Hematopoietic multipotent progenitor cell treated with erythropoietin and hydrocortisone succinate and interleukin-3 and kit ligand, for 15 days (in vitro differentiated cells): ENCODE data around the gene IDS.
"Not testable (repeated sequence)": the region's sequence is repeated elsewhere in the genome, so short reads cannot be mapped to it uniquely, and the experiment has no call there.

Source experiments
- DNase-seq: peaks from one replicate; pipeline ENCODE4 v3.0.0-alpha.2; 2015; ENCODE audit warnings: low spot score

IDS gene

DNA sequence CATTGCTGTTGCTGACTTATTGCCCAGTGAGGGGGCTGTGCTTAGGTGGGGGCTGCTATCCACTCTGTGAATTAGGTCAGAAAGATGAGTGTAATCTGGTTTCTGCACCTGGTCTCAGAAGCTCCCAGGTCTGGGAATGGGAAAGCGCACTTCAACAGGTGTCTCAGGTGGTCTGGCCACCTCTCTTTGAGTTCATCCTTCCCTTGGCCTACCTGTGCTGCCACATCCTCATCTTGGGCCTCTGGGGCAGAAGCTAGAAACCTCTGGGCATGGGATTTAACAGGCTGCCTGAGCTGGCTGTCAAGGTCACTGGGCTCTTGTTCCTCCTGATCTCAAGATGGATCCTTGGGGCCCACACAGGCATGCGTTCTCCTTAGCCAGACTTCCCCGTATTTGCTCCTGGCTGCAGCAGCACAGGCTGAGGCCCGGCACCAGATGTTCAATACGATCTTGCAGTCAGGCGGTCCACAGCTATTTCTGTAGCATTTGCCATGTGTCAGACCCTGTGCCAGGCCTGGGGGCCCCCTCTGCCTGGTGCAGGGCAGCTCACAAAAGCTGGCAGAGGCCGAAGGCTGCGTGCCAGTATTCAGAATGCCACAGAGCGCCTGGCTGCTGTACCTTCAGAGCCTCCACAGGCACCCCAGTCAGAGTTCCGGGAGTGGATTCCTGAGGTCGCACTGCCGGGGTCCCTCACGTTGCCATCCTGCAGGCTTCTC is 21.4 kb upstream of the IDS start:
- not testable (repeated sequence) for DNase-seq

DNA sequence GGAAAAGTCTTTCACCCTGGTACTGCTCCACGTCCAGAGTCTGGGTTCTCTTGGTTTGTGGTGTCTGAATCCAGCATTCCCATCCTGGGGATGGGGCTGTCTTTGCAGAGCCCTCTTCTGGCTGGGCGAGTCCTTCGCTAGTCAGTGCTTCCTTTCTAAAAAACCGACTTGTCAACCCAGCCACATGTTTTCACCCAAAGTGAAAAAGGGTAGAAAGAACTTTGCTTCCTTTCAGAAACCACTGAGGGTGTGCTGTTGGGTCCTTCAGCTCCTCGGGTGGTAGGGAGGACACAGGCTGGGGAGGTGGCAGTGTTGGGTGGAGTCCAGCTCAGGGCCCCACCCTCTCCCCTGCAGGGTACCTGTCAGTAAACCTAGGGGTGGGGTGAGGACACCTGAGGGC is 20.8 kb upstream of the IDS start:
- not testable (repeated sequence) for DNase-seq

DNA sequence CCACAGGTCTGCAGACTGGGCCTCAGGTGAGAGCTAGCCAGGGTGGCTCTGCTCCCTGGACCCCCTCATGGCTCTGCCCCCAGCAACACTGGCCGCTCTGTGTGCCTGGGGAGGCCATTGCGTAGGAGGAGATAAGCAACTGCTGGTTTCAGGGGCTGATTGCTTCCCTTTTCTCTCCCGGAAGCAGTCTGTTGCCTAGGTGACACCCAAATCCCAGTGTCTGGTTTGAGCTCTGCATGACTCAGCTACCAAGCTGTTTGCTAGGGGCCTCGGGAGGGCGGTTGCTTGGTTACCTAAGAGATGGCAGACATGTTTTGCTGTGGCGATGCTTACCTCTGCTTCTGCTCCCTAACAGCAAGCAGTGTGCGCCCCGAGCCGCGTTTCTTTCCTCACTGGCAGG is 20.3 kb upstream of the IDS start:
- peak; percentile 27 for DNase-seq

DNA sequence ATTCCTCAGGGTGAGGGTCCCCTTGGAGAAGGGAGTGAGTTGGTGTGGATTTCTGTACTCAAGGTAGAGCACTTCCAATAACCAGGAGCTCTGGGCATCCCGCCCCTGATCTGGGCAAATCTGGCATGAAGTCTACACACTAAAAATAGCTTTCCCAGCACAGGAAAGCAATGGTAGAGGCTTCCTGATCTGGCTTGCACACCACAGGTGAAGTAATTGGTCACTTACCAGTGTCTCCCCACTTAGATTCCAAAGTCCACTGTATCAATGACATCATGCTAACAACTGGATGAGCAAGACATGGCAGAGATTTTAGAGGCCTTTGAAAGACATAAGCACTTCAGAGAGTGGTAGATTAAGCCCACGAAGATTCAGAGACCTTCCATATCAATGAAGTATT is 17.8 kb upstream of the IDS start:
- DNase-seq = no peak

DNA sequence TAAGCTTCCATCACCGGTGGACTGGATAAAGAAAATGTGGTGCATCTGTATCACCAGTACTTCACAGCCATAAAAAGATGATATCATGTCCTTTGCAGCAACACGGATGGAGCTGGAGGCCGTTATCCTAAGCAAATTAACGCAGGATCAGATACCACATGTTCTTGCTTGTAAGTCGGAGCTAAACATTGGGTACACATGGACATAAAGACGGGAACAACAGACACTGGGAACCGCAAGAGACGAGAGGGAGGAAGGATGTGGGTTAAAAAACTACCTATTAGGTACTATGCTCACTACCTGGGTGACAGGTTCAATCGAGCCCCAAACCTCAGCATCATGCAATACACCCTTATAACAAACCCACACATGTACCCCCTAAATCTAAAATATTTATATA is 16.3 kb upstream of the IDS start:
- DNase-seq = no peak

DNA sequence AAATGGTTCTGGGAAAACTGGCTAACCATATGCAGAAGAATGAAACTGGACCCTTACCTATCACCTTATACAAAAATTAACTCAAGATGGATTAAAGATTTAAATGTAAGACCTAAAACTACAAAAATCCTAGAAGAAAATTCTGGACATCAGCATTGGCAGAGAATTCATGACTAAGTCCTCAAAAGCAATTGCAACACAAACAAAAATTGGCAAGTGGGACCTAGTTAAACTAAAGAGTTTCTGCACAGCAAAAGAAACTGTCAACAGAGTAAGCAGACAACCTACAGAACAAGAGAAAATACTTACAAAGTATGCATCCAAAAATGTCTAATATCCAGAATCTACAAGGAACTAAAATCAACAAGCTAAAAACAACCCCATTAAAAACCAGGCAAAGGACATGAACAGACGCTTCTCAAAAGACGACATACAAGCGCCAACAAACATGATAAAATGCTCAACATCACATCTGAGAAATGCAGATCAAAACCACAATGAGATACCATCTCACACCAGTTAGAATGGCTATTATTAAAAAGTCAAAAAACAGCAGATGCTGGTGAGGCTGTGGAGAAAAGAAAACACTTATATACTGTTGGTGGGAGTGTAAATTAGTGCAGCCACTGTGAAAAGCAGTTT is 15.7 kb upstream of the IDS start:
- DNase-seq = not testable (repeated sequence)

DNA sequence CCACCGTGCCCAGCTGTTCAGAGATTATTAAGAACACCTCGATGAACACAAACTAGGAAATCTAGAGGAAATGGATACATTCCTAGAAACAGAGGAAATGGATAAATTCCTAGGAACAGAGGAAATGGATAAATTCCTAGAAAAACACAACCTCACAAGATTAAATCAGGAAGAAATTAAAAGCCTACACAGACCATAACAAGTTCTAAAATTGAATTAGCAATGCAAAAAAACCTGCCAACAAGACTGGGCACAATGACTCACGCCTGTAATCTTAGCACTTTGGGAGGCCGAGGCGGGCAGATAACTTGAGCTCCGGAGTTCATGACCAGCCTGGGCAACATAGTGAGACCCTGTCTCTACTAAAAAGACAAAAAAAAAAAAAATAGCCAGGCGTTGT is 13.1 kb upstream of the IDS start:
- peak; percentile 2 for DNase-seq

DNA sequence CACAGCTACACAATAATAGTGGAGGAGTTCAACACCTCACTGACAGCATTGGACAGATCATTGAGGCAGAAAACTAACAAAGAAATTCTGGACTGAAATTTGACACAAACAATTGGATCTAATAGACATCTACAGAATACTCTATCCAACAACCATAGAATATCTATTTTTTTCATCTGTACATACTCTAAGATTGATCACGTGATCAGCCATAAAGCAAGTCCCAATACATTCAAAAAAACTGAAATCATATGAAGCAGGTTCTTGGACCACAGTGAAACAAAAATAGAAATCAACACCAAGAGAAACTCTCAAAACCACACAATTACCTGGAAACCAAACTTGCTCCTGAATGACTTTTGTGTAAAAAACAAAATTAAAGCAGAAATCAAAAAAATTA is 12.2 kb upstream of the IDS start:
- no peak for DNase-seq

DNA sequence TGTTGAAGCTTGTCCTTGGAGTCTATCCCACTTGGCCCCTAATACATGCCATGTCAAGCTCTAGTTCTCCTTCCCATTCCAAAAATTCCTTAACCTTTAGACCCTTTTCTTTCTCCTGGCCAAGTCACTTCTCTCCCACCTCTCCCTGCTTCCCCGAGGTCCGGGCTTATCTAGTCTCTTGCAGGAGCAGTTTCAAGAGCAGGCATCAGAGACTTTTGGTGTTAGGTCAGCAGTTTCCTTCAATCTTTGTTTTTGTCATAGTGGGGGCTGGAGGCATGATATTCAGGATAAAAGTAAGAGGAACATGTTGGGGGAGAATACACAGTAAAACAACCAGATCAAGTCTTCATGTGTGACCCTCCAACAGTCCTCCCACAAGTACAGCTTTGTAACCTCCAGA is 11.5 kb upstream of the IDS start:
- no peak for DNase-seq

DNA sequence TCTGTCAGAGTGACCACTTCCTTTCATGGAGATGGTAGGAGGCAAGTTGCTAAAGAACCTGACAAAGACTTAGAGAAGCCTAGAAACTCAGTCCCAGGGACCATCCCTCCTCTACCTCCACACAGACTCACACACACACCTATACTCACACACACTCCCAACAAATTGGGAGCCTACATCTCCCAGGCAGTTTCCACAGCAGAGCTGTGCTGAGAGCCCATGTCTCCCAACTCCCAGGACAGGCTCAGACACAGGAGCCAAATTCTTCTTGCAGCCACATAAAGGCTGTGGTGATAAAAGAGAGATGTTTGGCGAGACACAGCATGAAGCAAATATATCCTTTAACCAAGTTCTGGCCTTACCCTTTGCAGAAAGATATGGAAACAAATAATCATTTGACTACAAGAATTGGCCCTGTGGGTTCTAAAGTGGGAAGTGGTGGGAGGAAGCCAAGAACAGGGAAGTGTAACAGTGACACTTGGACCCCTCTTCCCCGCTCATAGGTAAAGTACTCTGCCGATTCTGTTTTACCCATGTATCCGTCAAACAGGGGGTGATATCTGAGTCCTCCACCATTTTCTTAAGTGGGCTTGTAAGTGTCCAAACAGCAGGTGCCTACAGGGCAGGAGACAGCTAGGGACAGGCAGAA is 11.0 kb upstream of the IDS start:
- DNase-seq = no peak

DNA sequence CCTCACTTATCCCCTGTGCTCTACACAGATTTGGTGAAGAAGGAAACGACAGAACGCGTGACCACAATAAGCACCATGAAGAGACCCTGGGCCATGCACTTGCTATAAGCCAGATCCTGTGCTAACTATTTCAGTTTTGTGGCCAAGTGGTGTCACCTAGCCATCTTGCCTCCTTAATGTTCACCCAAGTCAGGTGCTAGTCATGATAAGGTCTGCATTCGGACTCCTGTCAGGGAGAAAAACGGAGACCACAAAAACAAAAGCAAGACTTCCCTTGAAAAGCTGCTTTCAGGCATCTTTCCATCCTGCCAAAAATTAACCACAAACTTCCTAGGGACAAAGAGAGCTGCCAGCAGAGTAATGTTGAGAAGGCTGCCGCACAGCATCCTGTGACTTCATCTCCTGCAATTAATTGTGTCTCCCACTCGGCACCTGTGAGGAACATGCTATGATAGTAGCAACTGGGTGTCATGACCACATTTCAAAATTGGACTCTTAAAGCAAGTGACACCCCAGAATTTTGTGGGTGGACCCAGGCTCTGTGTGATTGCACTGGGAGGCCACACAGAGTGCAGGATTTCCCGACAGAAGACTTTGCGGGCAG is 8.8 kb upstream of the IDS start:
- no peak for DNase-seq

DNA sequence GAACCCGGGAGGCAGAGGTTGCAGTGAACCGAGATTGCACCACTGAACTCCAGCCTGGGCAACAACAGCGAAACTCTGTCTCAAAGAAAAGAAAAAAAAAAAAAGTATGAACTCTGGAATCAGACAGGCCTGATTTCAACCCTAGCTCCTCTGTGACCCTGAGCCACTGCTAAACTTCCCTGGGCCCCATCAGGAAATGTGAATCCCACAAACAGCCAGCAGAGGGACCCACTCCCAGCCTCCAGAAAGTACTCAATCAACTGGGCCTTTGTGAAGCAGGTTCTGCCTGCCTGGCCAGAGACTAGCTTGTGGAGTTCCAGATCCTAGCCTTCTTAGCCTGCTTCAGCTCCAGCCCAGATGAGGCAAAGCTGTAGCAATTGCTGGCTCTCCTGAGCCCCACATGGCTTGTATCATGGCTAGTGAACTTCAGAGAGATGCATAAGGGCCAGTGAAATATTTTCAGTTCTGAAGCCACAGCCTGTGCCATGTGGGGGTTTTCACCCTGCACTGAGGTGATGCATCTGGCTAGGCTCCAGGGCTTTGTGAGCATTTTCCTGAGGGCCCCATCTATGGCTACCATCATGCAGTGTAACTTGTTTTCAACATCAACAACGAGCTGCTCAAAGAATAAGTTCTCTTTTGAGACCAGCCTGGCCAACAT is 7.2 kb upstream of the IDS start:
- DNase-seq = peak; percentile 50

DNA sequence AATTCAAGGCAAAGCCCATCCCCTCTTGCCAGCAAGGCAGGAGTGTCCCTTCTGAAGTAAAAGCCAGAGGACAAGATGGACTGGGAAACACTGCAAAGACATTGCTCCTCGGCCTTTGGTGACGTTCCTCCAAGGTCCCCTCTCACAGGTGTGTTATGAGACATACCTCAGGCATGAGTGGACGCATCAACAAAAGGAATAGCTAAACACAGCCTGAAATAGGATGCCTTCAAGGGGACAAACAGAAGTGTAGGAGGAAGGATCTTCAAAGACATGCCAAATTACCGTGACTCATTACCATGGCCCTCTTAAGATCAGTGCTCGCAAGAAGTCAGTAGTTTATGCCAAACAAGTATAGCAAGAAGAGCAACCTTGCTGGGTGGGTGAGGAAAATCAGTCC is 6.0 kb upstream of the IDS start:
- DNase-seq = no peak

DNA sequence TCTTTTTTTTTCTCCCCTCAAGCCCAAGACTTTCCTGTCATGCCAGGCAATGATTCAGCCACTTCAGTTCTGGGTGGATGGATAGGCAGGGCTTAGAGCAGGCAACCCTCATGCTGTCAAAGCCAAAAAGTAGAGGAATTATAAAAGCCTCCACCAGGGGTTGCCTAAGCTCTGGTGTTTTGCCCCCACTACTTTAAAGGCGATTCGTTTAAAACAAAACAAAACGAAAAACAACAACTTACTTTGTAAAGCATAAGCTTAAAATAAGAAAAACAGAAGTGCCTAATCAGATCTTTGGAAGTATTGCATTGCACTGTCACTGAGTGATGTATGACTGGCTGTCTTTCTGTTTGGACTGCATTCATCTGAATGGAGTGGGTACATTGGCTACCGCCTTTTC is 5.3 kb upstream of the IDS start:
- DNase-seq = peak; percentile 2

DNA sequence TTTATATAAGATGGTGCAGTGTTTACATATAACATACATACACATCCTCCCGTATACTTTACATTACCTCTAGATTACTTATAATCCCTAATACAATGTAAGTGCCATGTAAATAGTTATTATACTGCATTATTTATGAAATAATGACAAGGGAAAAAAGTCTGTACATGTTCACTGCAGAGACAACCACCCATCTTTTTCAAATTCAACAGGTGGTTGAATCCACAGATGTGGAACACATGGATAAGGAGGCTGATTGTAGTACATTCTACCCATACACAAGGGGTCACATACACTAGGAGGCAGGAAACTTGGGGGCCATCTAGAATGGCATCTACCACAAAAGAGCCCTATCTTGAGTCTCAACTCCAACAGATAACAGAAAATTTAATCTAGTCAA is 3.4 kb upstream of the IDS start:
- DNase-seq = no peak

DNA sequence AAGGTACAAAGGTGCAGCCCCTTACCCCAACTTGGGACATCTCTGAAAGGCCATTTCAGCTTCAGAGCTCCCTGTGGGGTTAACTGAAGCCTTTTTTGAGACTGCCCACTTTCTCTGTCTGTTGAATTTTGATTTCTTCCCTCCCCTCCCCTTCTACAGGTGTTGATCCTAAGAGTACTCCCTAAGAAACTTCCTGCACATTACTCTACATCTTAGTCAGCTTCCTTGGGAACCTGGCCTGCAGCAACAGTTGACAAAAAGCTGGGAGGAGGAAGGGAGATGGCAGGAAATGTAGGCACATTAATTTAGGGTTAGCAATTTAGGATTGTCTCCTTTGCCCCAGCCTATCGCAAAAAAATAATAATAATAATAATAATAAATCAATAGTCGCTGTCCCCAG is 1.2 kb upstream of the IDS start:
- no peak for DNase-seq

DNA sequence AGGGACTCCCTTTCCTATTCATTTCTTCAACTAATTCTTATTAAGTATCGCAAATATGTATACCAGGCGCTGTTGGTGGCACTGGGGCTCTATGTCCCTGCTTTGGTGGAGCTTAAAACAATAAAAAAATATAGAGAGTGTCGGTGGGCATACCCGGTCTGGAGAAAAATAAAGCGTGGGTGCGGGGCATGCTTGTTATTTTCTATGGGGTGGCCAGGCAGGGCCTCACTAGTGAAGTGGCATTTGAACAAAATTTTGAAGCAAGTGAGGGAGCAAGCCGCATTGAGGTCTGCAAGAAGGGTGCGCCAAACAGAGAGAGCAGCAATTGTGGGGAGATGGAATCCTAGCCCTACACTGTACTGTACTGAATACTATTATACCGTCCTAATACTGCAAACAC is 565 bp upstream of the IDS start:
- no peak for DNase-seq

DNA sequence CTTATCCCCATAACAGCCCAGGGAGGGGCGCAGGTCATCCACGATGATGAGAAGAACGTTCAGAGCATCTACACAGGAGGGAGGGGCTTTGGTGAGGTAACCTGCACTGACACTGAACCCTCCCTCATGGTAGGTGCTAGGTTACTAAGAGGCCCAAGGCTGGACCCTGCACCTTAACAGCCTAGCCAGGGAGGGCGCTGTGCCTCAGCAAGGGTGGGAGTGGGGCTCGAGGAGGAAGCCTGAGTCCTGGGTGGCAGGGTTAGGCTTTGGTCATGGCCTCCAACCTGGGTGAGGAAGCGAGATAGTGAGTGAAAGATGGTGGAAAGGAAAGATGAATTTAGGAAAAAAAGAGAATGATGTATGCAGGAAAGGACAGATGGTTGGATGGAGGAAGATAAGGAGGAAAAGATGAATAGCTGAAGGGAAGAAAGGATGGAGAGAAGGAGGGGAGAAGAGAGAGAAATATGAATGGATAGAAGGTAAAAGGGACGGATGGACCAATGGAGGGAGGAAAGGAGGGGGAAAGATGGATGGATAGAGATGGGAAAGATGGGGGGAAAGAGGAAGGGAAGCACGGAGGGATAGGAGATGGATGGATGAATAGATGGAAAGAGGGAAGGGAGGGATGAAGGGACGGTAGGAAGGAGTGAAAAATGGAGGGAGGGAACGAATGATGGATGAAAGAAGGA is 736 bp downstream of the IDS start:
- peak; percentile 10 for DNase-seq

DNA sequence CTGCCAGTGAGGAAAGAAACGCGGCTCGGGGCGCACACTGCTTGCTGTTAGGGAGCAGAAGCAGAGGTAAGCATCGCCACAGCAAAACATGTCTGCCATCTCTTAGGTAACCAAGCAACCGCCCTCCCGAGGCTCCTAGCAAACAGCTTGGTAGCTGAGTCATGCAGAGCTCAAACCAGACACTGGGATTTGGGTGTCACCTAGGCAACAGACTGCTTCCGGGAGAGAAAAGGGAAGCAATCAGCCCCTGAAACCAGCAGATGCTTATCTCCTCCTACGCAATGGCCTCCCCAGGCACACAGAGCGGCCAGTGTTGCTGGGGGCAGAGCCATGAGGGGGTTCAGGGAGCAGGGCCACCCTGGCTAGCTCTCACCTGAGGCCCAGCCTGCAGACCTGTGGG is 1.7 kb downstream of the IDS start:
- DNase-seq = peak; percentile 14

DNA sequence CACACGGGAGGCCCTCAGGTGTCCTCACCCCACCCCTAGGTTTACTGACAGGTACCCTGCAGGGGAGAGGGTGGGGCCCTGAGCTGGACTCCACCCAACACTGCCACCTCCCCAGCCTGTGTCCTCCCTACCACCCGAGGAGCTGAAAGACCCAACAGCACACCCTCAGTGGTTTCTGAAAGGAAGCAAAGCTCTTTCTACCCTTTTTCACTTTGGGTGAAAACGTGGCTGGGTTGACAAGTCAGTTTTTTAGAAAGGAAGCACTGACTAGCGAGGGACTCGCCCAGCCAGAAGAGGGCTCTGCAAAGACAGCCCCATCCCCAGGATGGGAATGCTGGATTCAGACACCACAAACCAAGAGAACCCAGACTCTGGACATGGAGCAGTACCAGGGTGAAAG is 2.2 kb downstream of the IDS start:
- not testable (repeated sequence) for DNase-seq

DNA sequence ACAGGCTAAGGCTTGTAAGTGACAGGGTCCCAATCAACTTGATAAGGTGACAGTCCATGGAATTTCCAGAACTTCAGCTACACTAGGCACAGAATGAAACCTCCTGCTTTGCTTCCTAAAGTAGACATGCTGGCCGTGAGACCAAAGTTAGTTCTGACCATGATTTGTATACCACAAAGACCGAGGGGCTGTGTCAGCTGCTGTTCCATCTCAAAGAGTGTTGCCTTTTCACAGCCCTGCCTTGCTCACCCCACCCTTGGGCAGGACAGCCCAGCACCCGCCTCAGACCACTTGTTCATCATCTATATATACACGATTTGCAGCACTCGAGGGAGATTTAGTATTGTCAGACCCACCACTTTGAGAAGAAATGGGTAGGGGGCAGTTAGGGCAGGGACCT is 5.3 kb downstream of the IDS start:
- no peak for DNase-seq

DNA sequence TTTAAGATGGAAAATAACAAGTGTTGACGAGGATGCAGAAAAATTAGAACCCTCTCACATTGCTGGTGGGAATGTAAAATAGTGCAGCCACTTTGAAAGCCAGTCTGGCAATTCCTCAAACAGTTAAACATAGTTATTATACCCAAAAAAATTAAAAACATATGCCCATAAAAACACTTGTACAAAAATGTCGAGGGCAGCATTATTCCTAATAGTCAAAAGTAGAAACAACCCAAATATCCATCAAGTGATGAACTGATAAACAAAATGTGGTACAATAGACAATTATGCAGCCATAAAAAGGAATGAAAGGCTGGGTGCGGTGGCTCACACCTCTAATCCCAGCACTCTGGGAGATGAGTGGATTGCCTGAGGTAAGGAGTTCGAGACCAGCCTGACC is 6.3 kb downstream of the IDS start:
- DNase-seq = no peak
